GM19463 (cell line): ENCODE measurements around the gene UBE2F.
"Not testable (repeated sequence)": the region's sequence is repeated elsewhere in the genome, so short reads cannot be mapped to it uniquely, and the experiment has no call there.

ENCODE experiments used
- ATAC-seq: cut with Tn5 transposase; IDR thresholded peaks from one replicate; pipeline ENCODE4 v1.9.1; 2021; ENCODE audit warnings: mild to moderate bottlenecking, moderate library complexity; ENCODE audit not compliant: unreplicated experiment

UBE2F gene

DNA sequence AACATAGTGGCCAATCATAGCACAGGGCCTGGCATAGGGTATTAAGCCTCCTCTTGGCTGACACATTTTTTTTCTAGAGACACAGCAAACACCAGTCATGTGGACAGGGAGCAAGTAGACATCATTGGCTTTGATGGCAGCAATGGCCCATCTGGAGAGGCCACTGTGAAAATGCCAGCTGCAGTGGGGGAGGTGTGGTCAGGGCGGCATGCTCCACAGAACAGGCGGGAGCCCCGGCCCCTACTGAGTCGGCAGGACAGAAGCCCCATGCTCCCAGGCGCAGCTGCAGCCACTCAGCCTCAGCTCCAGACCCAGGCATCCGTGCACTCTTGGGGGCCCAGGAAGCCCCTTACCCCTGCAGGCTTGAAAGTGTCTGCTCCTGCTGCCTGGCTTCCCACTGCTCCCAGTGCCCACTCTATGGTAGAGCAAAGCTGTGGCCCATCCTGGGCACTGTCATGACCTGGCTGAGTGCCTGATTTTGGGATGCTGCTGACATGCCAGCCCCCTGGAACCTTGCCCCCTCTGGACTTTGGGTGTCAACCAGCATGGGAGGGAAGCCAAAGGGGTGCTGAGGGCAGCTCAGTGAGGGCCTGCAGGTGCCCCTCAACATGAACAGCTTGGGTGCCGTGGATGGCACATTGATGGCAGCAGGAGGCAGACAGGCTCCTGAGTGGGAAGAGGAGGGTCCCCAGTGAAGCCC is 23.3 kb upstream of the UBE2F start:
- no peak for ATAC-seq

DNA sequence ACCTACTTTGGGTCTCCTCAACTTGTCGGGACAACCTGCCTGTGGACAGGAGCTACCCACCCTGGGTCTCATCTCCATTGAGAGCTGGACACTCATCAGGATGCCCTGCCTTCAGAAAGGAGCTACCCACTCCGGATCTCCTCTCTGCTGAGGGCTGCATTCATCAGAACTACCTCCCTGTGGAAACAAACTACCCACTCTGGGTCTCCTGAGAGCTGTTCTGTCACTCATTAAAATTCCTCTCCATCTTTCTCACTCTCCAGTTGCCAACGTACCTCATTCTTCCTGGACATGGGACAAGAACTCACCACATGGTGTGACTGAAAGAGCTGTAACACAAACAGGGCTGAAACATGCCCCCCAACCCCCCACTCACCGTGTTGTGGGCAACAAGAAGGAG is 22.5 kb upstream of the UBE2F start:
- ATAC-seq = no peak

DNA sequence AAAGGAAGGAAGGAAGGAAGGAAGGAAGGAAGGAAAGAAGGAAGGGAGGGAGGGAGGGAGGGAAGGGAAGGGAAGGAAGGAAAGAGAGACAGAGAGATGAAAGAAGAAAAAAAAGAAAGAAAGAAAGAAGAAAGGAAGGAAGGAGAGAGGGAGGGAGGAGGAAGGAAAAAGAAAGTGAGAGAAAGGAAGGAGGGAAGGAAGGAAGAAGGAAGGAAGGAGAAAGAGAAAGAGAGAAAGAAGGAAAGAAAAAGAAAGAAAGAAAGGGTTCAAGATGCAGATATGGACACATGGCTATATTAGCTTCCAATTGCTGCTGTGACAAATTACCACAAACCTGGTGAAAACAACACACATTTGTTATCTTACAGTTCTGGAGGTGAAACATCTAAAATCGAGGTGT is 20.4 kb upstream of the UBE2F start:
- no peak for ATAC-seq

DNA sequence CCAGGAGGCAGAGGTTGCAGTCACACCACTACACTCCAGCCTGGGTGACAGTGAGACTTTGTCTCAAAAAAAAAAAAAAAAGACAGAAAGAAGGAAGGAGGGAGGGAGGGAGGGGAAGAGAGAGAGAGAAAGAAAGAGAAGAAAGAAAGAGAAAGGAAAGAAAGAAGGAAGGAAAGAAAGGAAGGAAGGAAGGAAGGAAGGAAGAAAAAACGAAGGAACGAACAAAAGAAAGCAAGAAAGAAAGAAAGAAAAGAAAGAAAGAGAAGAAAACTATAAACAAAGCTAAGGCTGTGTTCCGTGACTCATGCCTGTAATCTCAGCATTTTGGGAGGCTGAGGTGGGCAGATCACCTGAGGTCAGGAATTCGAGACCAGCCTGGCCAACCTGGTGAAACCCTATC is 15.5 kb upstream of the UBE2F start:
- not testable (repeated sequence) for ATAC-seq

DNA sequence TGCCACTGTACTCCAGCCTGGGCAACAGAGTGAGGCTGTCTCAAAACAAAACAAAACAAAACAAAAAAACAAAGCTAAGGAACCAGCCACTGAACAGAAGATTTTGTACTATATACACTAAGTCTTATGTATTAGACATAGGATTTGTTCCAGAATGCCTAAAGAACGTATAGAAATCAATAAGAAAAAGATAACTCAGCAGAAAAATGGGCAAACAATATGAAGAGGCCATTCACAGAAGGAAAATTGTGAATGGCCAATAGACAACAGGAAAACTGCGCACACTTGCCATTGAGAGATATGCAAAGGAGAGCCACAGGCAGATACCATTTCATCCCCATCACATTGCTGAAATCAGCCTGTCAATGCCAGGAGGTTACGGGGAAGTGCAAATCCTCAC is 14.9 kb upstream of the UBE2F start:
- ATAC-seq = no peak

DNA sequence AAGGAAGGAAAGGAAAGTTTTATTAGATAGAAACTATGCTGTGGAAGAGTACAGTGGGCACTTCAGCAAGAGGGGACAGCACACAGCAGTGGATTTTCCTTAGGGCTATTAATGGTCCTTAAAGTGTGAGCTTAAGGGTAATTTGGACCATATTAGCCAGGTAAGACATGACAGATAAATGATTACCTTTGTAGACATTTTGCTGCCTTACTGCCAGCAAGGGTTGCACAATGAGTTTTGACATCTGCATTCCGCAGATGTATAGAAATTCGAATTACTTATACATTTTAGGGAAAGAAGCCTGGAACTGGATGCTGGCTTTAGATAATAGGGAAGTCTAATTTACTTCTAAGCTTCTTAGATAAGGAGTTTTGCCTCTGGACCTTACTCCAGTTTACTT is 14.0 kb upstream of the UBE2F start:
- no peak for ATAC-seq

DNA sequence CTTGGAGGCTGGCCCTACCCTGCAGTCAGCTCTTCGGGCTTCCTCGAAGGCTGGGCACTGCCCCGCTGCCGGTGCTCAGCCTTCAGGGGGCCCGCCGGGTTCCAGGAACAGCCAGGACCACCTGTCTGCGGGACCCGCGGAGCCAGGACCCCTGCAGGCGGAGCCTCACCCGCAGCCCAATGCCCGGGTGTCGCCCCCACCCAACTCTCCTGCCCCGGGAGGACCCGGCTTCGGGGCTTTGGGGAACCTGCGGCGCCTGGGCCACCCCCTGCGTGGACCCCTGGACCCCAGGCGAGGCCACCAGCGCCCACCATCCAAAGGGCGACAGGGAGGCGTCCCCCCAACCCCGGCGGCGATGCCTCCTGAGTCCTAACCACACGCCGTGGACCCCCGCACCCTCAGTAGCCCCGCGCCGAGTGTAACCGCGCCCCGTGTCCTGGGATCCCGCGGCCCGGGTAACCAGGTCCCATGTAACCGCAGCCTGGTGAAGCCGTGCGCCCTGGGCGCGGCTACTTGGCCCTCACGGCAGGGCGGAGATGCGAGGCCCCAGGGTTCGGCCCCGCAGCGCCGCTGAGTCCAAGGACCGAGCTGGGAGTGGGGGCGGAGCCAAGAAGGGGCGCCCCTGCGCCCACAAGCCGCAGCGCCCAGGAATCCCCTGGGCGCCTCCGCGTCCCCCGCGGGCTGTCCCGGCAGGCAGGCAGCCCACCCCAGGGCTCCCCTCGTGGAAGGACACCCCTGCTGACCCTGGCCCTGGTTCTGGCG is 11.0 kb upstream of the UBE2F start:
- ATAC-seq = no peak

DNA sequence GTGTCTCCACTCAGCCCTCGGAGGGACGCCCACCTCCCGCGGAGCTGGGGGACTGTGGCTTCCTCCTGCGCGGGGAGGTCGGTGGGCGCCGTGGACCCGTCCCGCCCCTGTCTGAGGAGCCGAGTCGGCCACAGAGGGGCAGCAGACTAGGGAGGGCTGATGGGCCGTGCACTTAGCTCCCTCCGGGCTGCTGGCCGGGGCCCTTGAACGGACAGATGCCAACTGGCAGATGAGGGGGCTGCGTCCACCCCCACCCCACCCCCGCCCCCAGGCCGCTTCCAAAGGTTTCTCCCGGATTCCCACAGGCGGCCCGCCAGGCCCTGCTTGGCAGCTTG is 10.4 kb upstream of the UBE2F start:
- ATAC-seq = no peak

DNA sequence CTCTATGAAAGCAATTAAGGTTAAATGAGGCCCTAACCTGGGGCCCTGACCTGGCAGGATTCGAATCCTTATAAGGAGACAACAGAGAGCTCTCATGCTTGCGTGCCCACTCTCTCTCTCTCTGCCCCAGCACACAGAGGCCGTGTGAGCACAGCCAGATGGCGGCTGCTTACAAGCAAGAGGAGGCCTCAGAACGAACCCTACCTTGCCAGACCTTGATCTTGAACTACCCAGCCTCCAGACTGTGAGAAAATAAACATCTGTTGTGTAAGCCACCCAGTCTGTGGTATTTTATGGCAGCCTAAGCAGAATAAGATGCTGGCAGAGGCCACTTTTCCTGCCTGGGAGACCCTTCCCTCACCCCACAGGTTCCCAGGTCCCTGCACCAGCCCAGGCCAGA is 5.2 kb upstream of the UBE2F start:
- ATAC-seq = no peak

DNA sequence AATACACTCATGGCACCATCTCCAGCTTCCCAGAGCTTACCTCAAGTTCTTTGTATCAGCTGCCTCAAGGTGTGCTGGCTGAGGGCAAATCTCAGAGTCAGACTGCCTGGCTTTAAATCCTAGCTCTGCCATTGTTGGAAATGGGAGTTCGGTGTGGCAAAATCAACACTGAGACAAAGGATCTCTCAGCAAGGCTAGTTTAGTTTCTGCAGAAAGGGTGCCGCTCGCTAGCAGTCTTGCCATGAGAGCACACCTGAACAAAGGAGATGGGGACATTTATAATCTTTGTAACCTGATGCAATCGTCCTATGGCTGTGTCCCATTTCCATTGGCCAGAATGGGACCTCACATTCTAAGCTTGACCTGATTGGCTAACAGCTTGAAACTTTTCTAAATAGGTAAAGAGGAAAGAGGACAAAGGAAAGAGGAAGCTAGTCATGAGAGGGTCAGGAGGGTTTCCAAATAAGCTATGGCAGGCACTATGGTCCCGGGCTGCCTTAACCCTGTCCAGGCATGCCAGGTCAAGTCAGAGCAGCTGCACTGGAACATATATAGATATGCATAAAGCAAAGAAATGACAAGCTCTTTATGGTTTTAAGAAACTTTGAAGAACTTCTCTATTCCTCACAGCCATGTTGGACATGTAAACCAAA is 4.3 kb upstream of the UBE2F start:
- ATAC-seq = no peak

DNA sequence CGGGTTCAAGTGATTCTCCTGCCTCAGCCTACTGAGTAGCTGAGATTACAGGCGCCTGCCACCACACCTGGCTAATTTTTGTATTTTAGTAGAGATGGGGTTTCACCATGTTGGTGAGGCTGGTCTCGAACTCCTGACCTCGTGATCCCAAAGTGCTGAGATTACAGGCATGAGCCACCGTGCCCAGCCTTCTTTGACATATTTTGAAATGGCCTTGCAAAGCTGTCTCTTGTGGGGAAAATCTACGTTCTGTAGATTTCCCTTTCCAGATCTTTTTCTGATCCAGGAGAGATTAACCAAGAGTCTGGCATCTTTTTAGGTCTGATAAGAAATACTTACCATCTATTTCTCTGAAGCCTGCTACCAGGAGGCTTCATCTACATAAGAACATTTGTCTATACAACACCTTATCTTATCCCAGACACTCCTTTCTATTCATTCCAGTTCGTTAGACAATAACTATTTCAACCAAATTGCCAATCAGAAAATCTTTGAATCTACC is 3.3 kb upstream of the UBE2F start:
- ATAC-seq = not testable (repeated sequence)

DNA sequence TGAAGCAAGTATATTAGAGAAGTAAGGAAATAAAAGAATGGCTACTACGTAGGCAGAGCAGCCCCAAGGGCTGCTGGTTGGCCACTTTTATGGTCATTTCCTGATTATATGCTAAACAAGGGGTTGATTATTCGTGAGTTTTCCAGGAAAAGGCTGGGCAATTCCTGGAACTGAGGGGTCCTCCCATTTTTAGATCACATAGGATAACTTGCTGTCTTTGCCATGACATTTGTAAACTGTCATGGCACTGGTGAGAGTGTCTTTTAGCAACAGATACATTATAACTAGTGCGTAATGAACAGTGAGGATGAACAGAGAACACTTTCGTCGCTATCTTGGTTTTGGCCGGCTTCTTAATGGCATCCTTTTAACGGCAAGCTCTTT is 2.6 kb upstream of the UBE2F start:
- no peak for ATAC-seq

DNA sequence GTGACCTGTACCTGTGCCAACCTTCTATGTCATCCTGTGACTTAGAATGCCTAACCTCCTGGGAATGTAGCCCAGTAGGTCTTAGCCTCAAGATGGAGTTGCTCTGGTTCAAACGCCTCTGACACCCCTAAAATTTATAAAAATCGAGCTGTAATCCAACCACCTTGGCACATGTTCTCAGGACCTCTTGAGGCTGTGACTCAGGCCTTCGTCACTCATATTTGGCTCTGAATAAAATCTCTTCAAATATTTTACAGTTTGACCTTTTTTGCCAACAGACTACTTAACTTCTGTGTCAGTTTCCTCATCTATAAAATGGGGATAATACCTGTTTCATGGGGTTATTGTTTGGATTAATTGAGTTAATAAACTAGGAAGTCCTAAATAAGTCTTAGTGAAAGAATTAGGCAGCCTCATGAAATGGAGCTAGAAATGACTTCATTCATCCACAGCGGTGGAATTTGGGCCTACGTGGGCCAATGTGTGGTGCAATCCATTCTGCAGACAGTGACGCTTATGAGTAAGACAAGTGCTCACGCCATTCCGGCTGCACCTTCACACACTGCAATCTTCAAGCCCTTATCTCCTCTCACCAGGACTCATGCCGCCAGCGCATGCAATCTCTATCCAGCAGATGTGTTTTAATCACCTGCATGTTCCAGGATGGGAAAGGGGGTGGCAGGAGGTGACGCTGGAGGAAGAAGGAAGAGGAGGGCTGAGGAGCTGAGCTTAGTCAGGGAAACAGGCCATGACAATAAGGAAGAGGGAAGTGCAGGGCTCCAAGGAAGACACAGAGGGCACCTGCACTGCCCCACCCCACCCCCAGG is 2.0 kb upstream of the UBE2F start:
- no peak for ATAC-seq

DNA sequence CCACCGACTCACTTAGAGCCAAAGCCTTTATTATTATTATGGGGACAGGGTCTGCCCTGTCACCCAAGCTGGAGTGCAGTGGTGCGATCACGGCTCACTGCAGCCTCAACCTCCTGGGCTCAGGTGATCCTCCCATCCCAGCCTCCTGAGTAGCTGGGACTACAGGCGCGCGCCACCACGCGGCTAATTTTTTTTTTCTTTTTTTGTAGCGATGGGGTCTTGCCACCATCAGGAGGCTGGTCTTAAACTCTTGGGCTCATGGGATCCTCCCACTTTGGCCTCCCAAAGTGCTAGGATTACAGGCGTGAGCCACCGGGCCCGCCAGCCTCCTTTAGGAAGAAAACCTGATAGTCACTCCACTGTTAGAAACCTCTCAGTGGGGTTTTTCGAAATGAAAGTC is 970 bp upstream of the UBE2F start:
- ATAC-seq = not testable (repeated sequence)

DNA sequence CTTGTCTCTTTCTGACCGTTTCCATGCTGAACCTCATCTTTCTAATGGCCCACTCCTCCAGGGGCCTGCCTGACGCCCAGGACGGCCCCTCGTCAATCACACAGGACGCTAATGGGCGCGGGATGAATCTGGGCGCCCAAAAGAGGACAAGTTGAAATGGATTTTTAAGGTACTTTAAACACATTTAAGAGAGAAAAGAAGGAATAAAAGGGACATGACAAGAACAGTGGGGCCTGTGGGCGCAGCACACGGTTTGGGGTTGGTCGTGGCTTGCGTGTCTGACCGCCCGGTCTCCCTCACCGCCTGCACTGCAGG is 607 bp upstream of the UBE2F start:
- no peak for ATAC-seq

DNA sequence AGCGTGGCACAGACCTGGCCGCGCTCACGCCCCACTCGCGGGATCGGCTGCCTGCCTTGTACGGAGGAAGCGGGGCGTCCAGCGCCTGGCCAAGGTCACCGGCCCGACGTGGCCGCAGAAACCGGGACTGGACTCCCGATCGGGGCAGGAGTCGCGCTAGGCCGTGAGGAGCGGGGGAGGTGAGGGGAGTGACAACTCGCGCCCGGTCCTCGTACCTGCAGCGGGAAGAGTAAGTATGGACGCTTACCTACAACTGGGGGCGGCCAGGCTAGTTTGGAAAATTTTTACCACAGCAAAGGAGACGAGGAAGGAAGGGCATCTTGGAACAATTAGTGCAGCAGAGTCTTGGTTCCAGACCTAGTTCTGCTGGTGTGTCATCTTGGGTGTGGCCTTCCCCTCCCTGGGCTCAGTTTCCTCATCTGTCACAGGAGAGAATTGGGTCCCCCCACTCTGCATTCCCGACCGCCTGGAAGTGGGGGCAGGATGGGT is 693 bp downstream of the UBE2F start:
- no peak for ATAC-seq

DNA sequence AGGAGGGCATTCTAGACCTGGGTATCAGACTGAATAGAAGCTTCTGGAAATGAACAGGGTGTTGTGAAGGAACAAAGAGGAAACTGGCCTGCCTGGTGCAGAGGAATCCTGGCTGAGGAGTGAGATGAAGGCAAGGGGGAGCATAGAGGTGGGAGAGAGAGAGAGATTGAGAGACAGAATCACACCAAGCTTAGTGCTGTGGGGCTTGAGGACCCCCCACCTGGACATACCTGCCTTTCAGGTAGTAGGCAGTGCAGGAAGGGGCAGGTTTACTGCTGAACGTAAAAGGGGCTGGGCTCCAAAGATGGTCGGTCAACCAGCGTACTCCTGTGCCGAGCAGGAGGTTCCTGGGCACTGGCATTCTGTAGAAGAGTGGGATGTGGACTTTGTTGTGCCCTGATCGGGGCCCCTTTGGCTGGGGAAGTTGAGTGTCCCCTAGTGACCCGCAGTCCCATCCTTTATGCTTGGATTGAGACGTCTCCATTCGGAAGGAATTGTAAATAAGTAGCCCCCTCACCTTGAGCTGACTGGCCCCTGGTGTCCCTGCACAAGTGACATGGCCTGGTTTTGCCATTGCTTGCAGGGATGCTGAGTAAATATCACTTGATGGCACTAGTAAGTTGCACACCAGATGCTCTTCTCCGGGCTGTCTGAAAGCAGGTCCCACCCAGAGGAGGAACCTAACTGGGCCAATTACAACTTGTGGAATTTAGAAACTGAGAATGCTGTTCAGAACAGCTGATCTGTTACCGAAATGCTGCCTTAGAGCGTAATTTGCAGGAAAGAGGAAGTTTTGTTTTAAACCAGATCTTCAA is 1.4 kb downstream of the UBE2F start:
- peak; percentile 36 for ATAC-seq

DNA sequence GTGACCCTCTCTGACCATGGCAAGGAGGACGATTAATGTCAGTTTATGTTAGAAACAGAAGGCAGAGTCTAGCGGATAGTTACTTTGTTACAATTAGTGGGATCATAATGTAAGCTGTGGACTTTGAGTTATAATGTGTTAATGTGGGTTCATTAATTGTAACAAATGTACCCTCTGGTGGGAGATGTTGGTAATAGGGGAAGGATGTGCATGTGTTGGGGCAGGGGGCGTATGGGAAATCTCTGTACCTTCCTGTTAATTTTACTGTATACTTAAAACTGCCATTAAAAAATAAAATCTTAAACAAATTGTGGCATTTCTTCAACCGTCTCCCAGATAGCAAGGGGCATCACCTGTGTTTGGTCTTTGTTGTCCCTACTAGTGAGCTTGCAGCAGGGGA is 4.8 kb downstream of the UBE2F start:
- no peak for ATAC-seq

DNA sequence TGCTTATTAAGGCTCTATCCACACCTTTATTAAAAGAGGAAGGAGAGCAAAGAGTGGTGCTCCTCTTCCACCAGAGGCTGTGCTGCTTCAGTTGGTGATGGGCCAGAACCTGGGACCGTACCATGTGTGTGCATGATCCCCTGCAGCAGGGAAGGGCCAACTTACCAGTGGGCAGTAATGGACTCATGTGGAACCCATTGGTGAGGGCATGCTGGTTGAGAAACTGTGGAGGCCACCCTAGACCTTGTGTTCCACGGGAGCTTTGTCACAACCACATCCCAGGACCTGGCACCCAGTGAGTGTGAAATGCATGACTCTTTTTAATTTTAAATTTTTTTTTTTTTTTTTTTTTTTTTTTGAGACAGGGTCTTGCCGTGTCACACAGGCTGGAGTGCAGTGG is 5.4 kb downstream of the UBE2F start:
- no peak for ATAC-seq

DNA sequence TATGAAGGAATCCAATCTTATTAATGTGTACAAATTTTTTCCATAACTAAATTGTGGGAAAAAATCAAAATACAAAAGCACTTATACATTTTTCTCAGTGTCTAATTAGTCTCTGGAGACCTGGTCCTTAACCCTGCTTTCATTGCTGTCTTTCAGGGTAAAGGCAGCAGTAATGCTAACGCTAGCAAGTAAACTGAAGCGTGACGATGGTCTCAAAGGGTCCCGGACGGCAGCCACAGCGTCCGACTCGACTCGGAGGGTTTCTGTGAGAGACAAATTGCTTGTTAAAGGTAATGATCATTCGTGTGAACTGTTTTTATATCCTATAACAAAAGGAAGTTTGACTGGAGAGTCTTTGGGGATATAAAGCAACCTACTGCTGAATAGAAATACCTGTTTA is 6.1 kb downstream of the UBE2F start:
- no peak for ATAC-seq
